Measurements from ENCODE around the gene MYLK4. TPM values are rescaled to one million over a fixed set of nuclear protein-coding genes. Genes with fewer than 3 reads are reported as not detected.

MYLK4 gene
- total RNA-seq, 1 donor from 2014 or later = 0.97 TPM

- peak overlapping the region; percentile 14 for H3K4me3 Mint-ChIP-seq (ENCODE audit: unreplicated experiment)
- peaks cover 12% of the 10 kb centered on the region for H3K36me3 Mint-ChIP-seq (ENCODE audit: low read depth, unreplicated experiment)
- peaks cover 3% of the 10 kb centered on the region for H3K27me3 Mint-ChIP-seq (ENCODE audit: unreplicated experiment)
- peaks cover 14% of the 10 kb centered on the region for H3K4me1 Mint-ChIP-seq (ENCODE audit: unreplicated experiment)
- TF ChIP-seq, protein P1, sequence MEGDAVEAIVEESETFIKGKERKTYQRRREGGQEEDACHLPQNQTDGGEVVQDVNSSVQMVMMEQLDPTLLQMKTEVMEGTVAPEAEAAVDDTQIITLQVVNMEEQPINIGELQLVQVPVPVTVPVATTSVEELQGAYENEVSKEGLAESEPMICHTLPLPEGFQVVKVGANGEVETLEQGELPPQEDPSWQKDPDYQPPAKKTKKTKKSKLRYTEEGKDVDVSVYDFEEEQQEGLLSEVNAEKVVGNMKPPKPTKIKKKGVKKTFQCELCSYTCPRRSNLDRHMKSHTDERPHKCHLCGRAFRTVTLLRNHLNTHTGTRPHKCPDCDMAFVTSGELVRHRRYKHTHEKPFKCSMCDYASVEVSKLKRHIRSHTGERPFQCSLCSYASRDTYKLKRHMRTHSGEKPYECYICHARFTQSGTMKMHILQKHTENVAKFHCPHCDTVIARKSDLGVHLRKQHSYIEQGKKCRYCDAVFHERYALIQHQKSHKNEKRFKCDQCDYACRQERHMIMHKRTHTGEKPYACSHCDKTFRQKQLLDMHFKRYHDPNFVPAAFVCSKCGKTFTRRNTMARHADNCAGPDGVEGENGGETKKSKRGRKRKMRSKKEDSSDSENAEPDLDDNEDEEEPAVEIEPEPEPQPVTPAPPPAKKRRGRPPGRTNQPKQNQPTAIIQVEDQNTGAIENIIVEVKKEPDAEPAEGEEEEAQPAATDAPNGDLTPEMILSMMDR (IDR thresholded peaks at IDR 0.05; ENCODE audit: unreplicated experiment) = no peak
- DNase-seq (ENCODE audit: low spot score) = no peak
- no peaks in the 10 kb centered on the region for H3K9me3 Mint-ChIP-seq (ENCODE audit: unreplicated experiment)
- peak overlapping the region; percentile 34 for H3K27ac Mint-ChIP-seq (ENCODE audit: unreplicated experiment)
Observed at GRCh38 chr6:2791450-2791974, 40.8 kb upstream of the MYLK4 start.

DNA sequence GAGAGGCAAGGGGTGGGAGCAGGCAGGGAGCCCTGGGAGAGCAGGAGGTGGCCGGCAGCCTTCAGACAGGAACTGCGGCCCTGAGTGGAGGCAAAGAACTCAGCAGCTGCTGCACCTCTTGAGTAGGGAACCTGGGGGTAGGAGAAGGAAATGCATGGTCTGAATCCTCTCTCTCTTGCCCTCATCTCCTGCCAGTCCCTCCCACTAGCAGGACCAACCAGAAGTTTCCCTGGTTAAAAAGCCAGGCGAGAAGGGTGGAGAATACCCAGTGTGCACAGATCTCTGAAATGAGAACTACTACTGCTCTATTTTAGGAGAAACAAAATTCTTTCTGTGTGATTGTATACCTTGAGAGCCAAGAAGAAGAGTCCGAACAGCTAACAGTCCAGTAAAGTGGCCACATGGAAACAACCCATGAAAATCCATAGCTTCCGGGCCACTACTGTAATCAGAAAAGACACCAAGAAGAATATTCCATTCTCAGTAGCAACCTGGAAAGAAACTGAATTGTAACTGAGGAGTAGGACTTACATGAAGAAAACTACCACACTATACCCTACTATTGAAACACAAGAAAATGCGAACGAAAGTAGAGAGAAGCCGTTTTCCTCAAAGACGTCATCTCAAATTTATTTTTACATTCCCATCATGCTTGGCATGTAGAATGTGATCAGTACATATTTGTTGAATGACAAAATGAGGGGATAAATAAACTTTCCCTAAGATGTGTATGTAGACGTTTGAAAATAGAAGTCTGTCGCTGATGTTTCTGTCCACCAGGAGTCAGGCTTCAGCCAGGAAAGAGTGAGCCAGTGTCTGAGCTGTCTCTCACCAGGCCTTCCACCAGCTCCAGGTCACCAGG lies 40.1 kb upstream of the MYLK4 start:
- Mint-ChIP-seq H3K4me1 (ENCODE audit: unreplicated experiment) (peaks cover 20% of the 10 kb centered on the region), H3K9me3 (ENCODE audit: unreplicated experiment) (no peaks in the 10 kb centered on the region), H3K27me3 (ENCODE audit: unreplicated experiment) (peaks cover 3% of the 10 kb centered on the region), H3K27ac (ENCODE audit: unreplicated experiment) (peak overlapping the region; percentile 83), H3K4me3 (ENCODE audit: unreplicated experiment) (peak overlapping the region; percentile 14), H3K36me3 (ENCODE audit: low read depth, unreplicated experiment) (peaks cover 18% of the 10 kb centered on the region)
- TF ChIP-seq, protein P1 (IDR thresholded peaks at IDR 0.05; ENCODE audit: unreplicated experiment) = peak; percentile 68
- DNase-seq (ENCODE audit: low spot score) = peak; percentile 66

GRCh38 chr6:2786269-2786668 lies 35.5 kb upstream of the MYLK4 start:
- Mint-ChIP-seq H3K9me3 (ENCODE audit: unreplicated experiment) (no peaks in the 10 kb centered on the region), H3K27me3 (ENCODE audit: unreplicated experiment) (peaks cover 5% of the 10 kb centered on the region), H3K36me3 (ENCODE audit: low read depth, unreplicated experiment) (peaks cover 31% of the 10 kb centered on the region), H3K4me3 (ENCODE audit: unreplicated experiment) (no peak overlapping the region), H3K4me1 (ENCODE audit: unreplicated experiment) (peaks cover 41% of the 10 kb centered on the region), H3K27ac (ENCODE audit: unreplicated experiment) (no peak overlapping the region)
- no peak for DNase-seq (ENCODE audit: low spot score)
- TF ChIP-seq, protein P1 (IDR thresholded peaks at IDR 0.05; ENCODE audit: unreplicated experiment) = no peak

DNA sequence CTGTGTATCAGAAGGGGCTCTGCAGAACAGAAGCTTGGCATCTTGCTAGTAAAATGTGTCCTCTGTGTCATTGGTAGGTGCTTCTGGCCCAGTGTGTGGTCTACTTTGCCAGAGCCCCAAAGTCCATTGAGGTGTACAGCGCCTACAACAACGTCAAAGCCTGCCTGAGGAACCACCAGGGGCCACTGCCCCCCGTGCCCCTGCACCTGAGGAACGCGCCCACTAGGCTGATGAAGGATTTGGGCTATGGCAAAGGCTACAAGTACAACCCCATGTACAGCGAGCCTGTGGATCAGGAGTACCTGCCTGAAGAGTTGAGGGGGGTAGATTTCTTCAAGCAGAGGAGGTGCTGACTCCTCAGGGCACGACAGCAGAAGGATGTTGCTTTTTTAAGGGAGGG lies 34.2 kb upstream of the MYLK4 start:
- TF ChIP-seq, protein P1 (IDR thresholded peaks at IDR 0.05; ENCODE audit: unreplicated experiment) = no peak
- Mint-ChIP-seq H3K27me3 (ENCODE audit: unreplicated experiment) (peaks cover 5% of the 10 kb centered on the region), H3K36me3 (ENCODE audit: low read depth, unreplicated experiment) (peaks cover 37% of the 10 kb centered on the region), H3K27ac (ENCODE audit: unreplicated experiment) (no peak overlapping the region), H3K4me3 (ENCODE audit: unreplicated experiment) (no peak overlapping the region), H3K9me3 (ENCODE audit: unreplicated experiment) (no peaks in the 10 kb centered on the region), H3K4me1 (ENCODE audit: unreplicated experiment) (peaks cover 30% of the 10 kb centered on the region)
- no peak for DNase-seq (ENCODE audit: low spot score)

- Mint-ChIP-seq H3K36me3 (ENCODE audit: low read depth, unreplicated experiment) (peaks cover 43% of the 10 kb centered on the region), H3K27ac (ENCODE audit: unreplicated experiment) (peak overlapping the region; percentile 80), H3K27me3 (ENCODE audit: unreplicated experiment) (peaks cover 5% of the 10 kb centered on the region), H3K9me3 (ENCODE audit: unreplicated experiment) (no peaks in the 10 kb centered on the region), H3K4me1 (ENCODE audit: unreplicated experiment) (peaks cover 30% of the 10 kb centered on the region), H3K4me3 (ENCODE audit: unreplicated experiment) (no peak overlapping the region)
- DNase-seq (ENCODE audit: low spot score) = no peak
- TF ChIP-seq, protein P1 (IDR thresholded peaks at IDR 0.05; ENCODE audit: unreplicated experiment) = no peak
Observed at GRCh38 chr6:2784061-2784460, 33.3 kb upstream of the MYLK4 start.
